ENCODE measurements around the gene RNU1-2.
"Not testable (repeated sequence)": the region's sequence is repeated elsewhere in the genome, so short reads cannot be mapped to it uniquely, and the experiment has no call there.

The RNU1-2 gene

DNA sequence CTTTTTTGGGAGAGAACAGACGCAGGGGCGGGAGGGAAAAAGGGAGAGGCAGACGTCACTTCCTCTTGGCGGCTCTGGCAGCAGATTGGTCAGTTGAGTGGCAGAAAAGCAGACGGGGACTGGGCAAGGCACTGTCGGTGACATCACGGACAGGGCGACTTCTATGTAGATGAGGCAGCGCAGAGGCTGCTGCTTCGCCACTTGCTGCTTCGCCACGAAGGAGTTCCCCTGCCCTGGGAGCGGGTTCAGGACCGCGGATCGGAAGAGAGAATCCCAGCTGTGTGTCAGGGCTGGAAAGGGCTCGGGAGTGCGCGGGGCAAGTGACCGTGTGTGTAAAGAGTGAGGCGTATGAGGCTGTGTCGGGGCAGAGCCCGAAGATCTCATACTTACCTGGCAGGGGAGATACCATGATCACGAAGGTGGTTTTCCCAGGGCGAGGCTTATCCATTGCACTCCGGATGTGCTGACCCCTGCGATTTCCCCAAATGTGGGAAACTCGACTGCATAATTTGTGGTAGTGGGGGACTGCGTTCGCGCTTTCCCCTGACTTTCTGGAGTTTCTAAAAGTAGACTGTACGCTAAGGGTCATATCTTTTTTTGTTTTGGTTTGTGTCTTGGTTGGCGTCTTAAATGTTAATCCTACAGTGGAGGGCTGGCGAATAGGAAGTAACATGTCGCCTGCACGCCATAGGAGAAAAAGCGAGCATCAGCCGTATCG lies at the start of gene RNU1-2:
Gene RNU1-2 (plus strand): TSS at position 383 of the 718 bp plus-strand sequence.
- in situ Hi-C loops (cut with MboI; ENCODE audit: low pct_unique_long_range_greater_than_20kb, low sequenced_read_pairs) = not testable (repeated sequence)
- DNase-seq = peak; percentile 98

DNA sequence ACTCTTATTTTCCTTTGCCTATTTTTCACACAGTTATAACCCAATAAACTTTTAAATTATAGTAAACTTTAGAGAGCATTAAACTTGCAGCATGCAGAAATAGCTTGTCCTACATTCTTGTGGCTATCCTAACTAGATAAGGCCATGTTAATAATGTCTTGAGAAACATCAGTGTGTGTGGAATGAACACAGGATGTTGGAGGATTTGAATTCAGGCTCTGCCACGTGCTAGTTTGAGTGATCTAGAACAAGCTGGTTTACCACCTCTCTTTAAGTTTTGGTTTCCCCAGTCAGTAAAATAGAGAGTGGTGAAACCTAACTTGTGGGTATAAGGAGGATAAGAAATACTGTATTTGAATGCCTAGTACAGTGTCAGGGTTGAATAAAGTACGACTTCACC lies 39.6 kb upstream of the RNU1-2 start:
- DNase-seq; in situ Hi-C loops (cut with MboI; ENCODE audit: low pct_unique_long_range_greater_than_20kb, low sequenced_read_pairs): not testable (repeated sequence)

DNA sequence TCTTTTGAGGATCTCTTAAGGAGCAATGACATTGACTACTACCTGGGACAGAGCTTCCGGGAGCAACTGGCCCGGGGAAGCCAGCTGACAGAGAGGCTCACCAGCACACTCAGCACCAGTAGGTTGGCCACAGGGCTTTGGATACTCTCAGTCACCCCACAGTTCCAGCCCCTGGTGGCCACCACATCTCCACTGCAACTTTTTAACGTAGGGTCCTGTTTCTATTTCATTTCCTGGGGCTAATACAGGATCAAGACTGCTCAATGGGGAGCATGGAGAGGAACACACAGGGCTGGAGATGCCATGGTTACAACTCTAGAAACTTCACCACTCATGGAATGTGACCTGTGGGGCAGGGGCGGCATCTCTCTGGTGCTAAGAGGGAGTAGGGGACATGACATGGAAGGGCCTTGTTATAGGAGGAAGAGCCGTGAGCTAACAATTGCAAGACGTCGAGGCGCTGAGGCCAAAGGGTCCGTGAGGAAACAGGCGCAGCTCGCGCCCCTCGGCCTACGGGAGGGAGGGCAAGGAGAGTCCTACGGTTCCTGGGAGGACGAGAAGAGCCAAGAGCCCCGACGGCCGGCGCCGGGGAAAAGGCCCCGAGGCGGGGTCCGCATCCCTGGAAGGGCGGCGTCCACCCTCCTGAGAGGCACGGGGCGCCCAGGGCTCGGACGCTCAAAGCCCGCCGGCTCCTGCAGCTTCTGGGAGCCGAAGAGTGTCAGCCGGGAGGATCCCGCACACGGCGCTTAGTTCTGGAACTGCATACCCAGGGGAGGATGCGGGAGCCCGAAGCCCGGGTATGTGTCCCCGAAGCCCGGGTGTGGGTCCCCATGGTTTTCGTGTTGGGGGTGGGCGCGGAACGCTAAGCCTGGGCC lies 36.4 kb upstream of the RNU1-2 start:
- in situ Hi-C loops (cut with MboI; ENCODE audit: low pct_unique_long_range_greater_than_20kb, low sequenced_read_pairs); DNase-seq: not testable (repeated sequence)

DNA sequence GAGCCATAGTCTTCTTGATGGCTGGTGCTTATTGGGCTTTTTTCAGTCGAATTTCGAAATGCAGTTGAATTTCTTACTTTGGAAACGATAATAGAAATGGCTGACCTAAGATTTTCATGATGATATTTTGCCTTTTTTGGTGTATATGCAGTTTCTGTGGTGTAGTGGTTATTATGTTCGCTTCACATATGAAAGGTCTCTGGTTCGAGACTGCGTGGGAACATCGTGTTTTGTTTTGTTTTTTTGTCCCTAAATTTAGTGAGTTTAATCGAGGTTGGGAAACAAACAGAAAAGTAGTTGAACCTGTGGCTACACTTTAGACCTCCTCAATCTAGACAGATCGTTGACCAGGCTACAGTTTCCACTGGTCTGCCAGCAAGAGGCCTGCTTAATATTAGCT lies 35.7 kb upstream of the RNU1-2 start:
- in situ Hi-C loops (cut with MboI; ENCODE audit: low pct_unique_long_range_greater_than_20kb, low sequenced_read_pairs); DNase-seq: not testable (repeated sequence)

GRCh38 chr1:16861832-16862245 lies 33.9 kb upstream of the RNU1-2 start:
- in situ Hi-C loops (cut with MboI; ENCODE audit: low pct_unique_long_range_greater_than_20kb, low sequenced_read_pairs); DNase-seq: not testable (repeated sequence)

DNA sequence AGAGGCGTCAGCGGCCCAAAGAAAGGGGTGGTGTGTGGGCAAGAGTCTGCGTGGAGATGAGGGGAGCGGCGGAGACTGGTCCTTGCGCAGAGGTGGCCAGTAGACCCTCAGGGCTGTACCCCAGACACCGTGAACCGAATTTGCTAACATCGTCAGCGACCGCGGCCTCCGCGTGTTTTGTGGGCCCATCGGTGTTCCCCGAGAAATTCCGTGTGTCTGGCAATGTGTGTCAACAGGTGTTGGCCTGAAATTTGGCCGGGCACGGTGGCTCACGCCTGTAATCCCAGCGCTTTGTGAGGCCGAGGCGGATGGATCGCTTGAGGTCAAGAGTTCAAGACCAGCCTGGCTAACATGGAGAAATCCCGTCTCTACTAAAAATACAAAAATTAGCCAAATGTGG lies 33.4 kb upstream of the RNU1-2 start:
- in situ Hi-C loops (cut with MboI; ENCODE audit: low pct_unique_long_range_greater_than_20kb, low sequenced_read_pairs); DNase-seq: not testable (repeated sequence)

- DNase-seq; in situ Hi-C loops (cut with MboI; ENCODE audit: low pct_unique_long_range_greater_than_20kb, low sequenced_read_pairs): not testable (repeated sequence)
Measured at GRCh38 chr1:16863024-16863423, 32.8 kb upstream of the RNU1-2 start.

GRCh38 chr1:16866926-16867707 lies 28.7 kb upstream of the RNU1-2 start:
- in situ Hi-C loops (cut with MboI; ENCODE audit: low pct_unique_long_range_greater_than_20kb, low sequenced_read_pairs) = not testable (repeated sequence)
- peak; percentile 68 for DNase-seq

DNA sequence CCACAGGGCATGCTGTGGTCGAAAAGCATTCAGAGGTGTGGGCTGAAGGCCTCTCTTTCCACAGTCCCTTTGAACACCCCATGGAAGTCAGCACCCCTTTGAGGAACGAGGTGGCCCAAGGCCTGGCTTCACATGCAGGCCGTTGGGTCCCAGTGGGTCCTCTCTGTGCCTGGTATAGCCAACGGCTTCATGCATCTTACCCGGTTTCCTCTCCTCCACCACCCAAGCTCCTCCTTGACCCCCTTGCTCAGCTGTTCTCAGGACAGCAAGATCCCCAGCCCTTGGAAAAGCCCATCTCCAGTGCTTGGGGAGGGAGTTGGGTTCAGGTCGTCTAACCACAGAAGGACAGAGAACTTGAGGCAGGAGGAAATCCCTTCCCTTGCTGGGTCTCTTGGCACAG lies 27.0 kb upstream of the RNU1-2 start:
- in situ Hi-C loops (cut with MboI; ENCODE audit: low pct_unique_long_range_greater_than_20kb, low sequenced_read_pairs) = not testable (repeated sequence)

DNA sequence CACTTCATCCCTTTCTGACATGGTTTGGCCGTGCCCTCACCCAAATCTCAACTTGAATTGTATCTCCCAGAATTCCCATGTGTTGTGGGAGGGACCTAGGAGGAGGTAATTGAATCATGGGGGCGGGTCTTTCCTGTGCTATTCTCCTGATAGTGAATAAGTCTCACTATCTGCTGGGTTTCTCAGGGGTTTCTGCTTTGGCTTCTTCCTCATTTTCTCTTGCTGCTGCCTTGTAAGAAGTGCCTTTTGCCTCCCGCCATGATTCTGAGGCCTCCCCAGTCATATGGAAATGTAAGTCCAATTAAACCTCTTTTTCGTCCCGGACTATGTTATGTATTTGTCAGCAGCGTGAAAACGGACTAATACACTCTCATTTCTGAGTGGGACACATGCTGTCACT lies 25.8 kb upstream of the RNU1-2 start:
- in situ Hi-C loops (cut with MboI; ENCODE audit: low pct_unique_long_range_greater_than_20kb, low sequenced_read_pairs) = not testable (repeated sequence)
- DNase-seq = peak; percentile 10

More for the DNA sequence above, 27.0 kb upstream of the RNU1-2 start:
- not testable (repeated sequence) for DNase-seq

- DNase-seq; in situ Hi-C loops (cut with MboI; ENCODE audit: low pct_unique_long_range_greater_than_20kb, low sequenced_read_pairs): not testable (repeated sequence)
Measured at GRCh38 chr1:16871171-16871570, 24.6 kb upstream of the RNU1-2 start.

DNA sequence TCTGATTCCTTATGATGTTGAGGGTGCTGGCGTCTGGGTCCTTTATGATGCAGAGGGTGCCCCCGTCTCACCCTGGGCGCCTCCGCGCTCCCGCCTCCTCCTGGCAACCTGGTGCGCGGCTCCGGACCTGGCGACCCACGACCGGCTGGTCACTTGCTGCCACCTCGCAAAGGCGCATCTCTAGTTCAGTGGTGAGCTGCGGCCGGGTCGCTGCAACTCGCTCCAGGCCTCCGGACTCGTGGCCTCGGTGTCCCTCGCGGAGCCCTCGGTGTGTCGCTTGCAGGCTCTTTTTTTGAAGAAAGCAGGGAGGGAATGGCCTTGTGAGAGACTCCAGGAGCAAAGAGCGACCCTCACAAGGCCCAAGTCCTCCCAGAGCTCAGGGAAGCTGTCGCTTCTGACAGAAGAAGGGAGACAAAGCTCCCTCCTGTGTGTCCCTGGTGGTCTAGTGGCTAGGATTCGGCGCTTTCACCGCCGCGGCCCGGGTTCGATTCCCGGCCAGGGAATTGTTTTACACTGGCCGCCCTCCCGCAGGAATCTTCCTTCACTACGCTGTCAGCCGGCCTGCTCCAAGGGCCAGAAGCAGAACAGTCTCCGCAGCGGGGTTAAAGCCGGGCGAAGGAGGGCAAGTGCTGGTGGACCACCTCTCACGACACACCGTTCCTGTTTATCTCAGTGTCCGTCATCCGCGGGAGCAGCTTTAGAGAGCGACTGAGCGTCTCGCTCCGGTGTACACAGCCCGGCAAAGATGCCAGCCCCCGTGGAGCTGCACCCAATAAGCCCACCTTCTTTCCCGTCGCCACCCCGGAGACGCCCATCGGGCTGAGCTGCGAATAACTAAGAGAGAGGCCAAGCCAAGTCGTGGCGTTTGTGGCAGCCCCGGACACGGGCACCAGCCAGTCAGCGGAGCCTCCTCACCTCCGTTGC lies 23.4 kb upstream of the RNU1-2 start:
- DNase-seq; in situ Hi-C loops (cut with MboI; ENCODE audit: low pct_unique_long_range_greater_than_20kb, low sequenced_read_pairs): not testable (repeated sequence)

DNA sequence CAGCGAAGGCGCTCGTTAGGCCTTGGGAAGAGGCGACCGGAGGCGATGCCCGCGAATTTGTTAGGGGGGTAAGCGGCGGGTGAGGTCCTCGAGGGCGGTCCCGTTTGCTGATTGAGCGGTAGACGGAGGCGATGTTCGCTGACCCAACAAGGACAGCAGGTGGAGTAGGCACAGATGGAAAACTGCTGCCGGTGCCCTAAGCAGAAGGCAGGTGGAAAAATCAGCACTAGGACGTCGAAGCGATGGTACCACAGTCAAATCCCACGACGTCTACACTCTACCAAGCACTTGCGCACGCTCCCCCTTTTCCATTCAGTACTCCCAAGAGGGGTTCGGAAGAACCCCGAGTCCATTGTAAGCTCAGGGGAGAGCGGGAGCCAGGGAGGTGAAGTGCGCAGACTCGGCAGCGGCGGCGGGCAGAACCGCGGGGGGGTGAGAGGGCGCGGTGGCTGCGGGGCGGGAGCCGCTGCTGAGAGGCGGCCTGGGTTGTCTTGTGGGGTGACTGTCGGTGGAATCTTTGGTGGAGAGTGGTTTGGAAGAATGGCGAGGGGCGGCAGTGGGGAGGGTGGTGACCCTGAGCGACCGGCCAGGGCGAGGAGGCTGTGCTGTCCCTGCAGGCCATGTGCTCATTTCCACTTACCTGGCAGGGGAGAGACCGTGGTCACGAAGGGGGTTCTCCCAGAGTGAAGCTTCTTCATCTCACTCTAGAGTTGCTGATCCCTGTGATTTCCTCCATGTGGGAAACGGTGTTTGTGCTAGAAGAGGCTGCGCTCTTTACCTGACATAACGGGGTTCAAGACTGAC lies 22.5 kb upstream of the RNU1-2 start:
- in situ Hi-C loops (cut with MboI; ENCODE audit: low pct_unique_long_range_greater_than_20kb, low sequenced_read_pairs); DNase-seq: not testable (repeated sequence)

DNA sequence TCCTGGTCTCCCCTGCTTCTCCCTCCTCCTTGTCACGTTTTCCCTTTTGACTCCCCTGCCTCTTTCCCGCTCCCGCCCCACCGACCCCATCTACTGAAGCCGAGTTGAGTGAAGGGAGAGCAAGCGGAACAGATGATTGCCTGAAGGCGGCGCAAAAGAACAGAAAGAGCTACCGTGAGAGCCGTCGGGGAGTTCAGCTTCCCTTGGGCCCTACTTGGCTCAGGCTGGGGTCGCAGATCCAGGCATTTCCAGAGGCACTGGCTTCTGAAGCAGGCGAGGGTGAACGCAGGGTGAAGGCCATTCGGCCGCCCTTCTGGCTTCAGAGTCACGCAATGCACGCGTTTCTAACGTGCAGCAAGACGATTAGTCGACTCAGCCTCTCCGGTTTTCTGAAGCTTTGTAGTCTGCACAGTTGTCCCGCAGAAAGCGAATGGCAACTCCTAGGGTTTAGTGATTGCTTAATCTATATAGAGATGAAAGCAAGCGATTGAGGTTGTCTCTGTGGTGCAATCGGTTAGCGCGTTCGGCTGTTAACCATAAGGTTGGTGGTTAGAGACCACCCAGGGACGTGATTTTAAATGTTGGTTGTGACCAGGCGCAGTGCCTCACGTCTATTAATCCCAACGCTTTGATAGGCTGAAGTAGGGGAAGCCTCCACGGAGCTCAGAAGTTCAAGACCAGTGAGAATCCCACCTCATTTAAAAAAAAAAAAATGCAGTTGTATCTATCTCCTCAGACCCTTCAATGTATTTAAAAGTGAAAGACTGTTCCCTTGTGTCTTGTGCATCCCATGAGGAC lies 20.6 kb upstream of the RNU1-2 start:
- DNase-seq; in situ Hi-C loops (cut with MboI; ENCODE audit: low pct_unique_long_range_greater_than_20kb, low sequenced_read_pairs): not testable (repeated sequence)

- in situ Hi-C loops (cut with MboI; ENCODE audit: low pct_unique_long_range_greater_than_20kb, low sequenced_read_pairs); DNase-seq: not testable (repeated sequence)
Measured at GRCh38 chr1:16881742-16882141, 14.0 kb upstream of the RNU1-2 start.

- in situ Hi-C loops (cut with MboI; ENCODE audit: low pct_unique_long_range_greater_than_20kb, low sequenced_read_pairs) = no loop called here
- no peak for DNase-seq
Measured at GRCh38 chr1:16882986-16883385, 12.8 kb upstream of the RNU1-2 start.

GRCh38 chr1:16884487-16884886 lies 11.3 kb upstream of the RNU1-2 start:
- DNase-seq; in situ Hi-C loops (cut with MboI; ENCODE audit: low pct_unique_long_range_greater_than_20kb, low sequenced_read_pairs): not testable (repeated sequence)

All from KBM-7 (cell line).